CD4-positive, CD25-positive, alpha-beta regulatory T cell (primary cell): ENCODE measurements around the gene GOLGA6L2. TPM values are rescaled to one million over a fixed set of nuclear protein-coding genes. Genes with fewer than 3 reads are reported as not detected.

Experiments used
- ATAC-seq, 2 donors: fragments of 150-1000 bp; cut with Tn5 transposase; one replicate each; pipeline ENCODE4 v1.10.0; 2021; ENCODE audit warnings: low read depth in 2 of 2, moderate number of reproducible peaks in 2 of 2, moderate library complexity in 1 of 2
- DNase-seq, 3 donors: peaks; one replicate each; pipeline versions ENCODE4 v3.0.0 to v3.0.0-alpha.2; 2012 to 2022; ENCODE audit warnings: mixed read lengths in 1 of 3
- H3K27ac ChIP-seq: one replicate; pipeline ENCODE4 v1.7.0; 2013; ENCODE audit warnings: mild to moderate bottlenecking, low read length; ENCODE audit not compliant: insufficient read depth, poor library complexity, severe bottlenecking
- H3K27me3 ChIP-seq: one replicate; pipeline ENCODE4 v1.7.0; 2013; ENCODE audit warnings: low read length; ENCODE audit not compliant: control insufficient read depth, insufficient read depth
- H3K36me3 ChIP-seq: one replicate; pipeline ENCODE4 v1.7.0; 2013; ENCODE audit warnings: mild to moderate bottlenecking, low read length, moderate library complexity; ENCODE audit not compliant: control insufficient read depth, insufficient read depth
- H3K4me1 ChIP-seq: 2 replicates; pipeline ENCODE4 v1.7.0; 2013; ENCODE audit warnings: mild to moderate bottlenecking, low read length; ENCODE audit not compliant: insufficient read depth, control insufficient read depth, poor library complexity, severe bottlenecking
- H3K4me3 ChIP-seq: one replicate; pipeline ENCODE4 v1.7.0; 2013; ENCODE audit warnings: low read depth, mild to moderate bottlenecking, low read length, moderate library complexity
- H3K9me3 ChIP-seq, 2 experiments: 1 replicate in 1 of 2; 2 replicates in 1 of 2; pipeline ENCODE4 v1.7.0; 2013; ENCODE audit warnings: low read length in 2 of 2, mild to moderate bottlenecking in 1 of 2, moderate library complexity in 1 of 2; ENCODE audit not compliant: control insufficient read depth in 2 of 2
- H3K27ac Mint-ChIP-seq, 3 donors: one replicate each; pipeline ENCODE4 v1.8.0; 2020 to 2022; ENCODE audit warnings: mild to moderate bottlenecking in 3 of 3, mixed read lengths in 3 of 3, moderate library complexity in 2 of 3
- H3K27me3 Mint-ChIP-seq: one replicate; pipeline ENCODE4 v1.8.0; 2022; ENCODE audit warnings: mild to moderate bottlenecking, mixed read lengths
- H3K36me3 Mint-ChIP-seq: one replicate; pipeline ENCODE4 v1.8.0; 2020; ENCODE audit warnings: mixed read lengths
- H3K4me1 Mint-ChIP-seq, 4 donors: one replicate each; pipeline ENCODE4 v1.8.0; 2020 to 2022; ENCODE audit warnings: mixed read lengths in 4 of 4, mild to moderate bottlenecking in 1 of 4
- H3K4me3 Mint-ChIP-seq, 4 donors: one replicate each; pipeline ENCODE4 v1.8.0; 2020 to 2022; ENCODE audit warnings: mild to moderate bottlenecking in 4 of 4, mixed read lengths in 4 of 4, moderate library complexity in 3 of 4
- H3K9me3 Mint-ChIP-seq, 7 donors: one replicate each; pipeline ENCODE4 v1.8.0; 2020 to 2022; ENCODE audit warnings: mixed read lengths in 7 of 7, mild to moderate bottlenecking in 3 of 7, moderate library complexity in 2 of 7
- polyA plus RNA-seq, 4 donors: library from polyadenylated mRNA; unstranded; fragments of 300-500 nt; fragmentation: Illumina TruSeq; gene quantifications; one replicate each; pipeline ENCODE4 v1.2.3, GENCODE V29; 2021
- total RNA-seq: library from RNA; stranded (reverse); gene quantifications from one replicate; pipeline ENCODE4 v1.2.3, GENCODE V29; 2022

The GOLGA6L2 gene
- total and polyA plus RNA-seq, 5 donors from 2014 or later = not detected

- H3K9me3 Mint-ChIP-seq = peaks cover 0 to 2% (median 0%) of the 10 kb centered on the region in 7 donors
- ATAC-seq = no peak
Measured at GRCh38 chr15:23397779-23398178, 49.3 kb downstream of the GOLGA6L2 start.

GRCh38 chr15:23395832-23396231 is 51.2 kb downstream of the GOLGA6L2 start:
- Histone ChIP-seq H3K4me3 (no peak overlapping the region), H3K36me3 (no peaks in the 10 kb centered on the region), H3K9me3 (no peaks in the 10 kb centered on the region), H3K27me3 (no peaks in the 10 kb centered on the region), H3K4me1 (no peaks in the 10 kb centered on the region), H3K27ac (no peak overlapping the region)
- Mint-ChIP-seq H3K4me3 (no peak overlapping the region), H3K36me3 (no peaks in the 10 kb centered on the region), H3K27ac (no peak overlapping the region), H3K27me3 (no peaks in the 10 kb centered on the region), H3K9me3 (peaks cover 0 to 5% (median 0%) of the 10 kb centered on the region in 7 donors), H3K4me1 (no peaks in the 10 kb centered on the region)
- no peak for DNase-seq
- no peak for ATAC-seq

More at GRCh38 chr15:23397779-23398178, 49.3 kb downstream of the GOLGA6L2 start:
- Mint-ChIP-seq H3K27me3 (no peaks in the 10 kb centered on the region), H3K36me3 (no peaks in the 10 kb centered on the region), H3K4me1 (no peaks in the 10 kb centered on the region), H3K27ac (no peak overlapping the region), H3K4me3 (no peak overlapping the region)
- Histone ChIP-seq H3K27me3 (no peaks in the 10 kb centered on the region), H3K4me1 (no peaks in the 10 kb centered on the region), H3K36me3 (no peaks in the 10 kb centered on the region), H3K4me3 (no peak overlapping the region), H3K9me3 (no peaks in the 10 kb centered on the region), H3K27ac (no peak overlapping the region)
- DNase-seq = no peak

- Histone ChIP-seq H3K27ac (no peak overlapping the region), H3K36me3 (no peaks in the 10 kb centered on the region), H3K4me3 (no peak overlapping the region), H3K4me1 (no peaks in the 10 kb centered on the region), H3K9me3 (no peaks in the 10 kb centered on the region), H3K27me3 (no peaks in the 10 kb centered on the region)
- DNase-seq (no peak), ATAC-seq (no peak)
- Mint-ChIP-seq H3K4me3 (no peak overlapping the region), H3K4me1 (no peaks in the 10 kb centered on the region), H3K27me3 (no peaks in the 10 kb centered on the region), H3K9me3 (peaks cover 0 to 5% (median 0%) of the 10 kb centered on the region in 7 donors), H3K36me3 (no peaks in the 10 kb centered on the region), H3K27ac (no peak overlapping the region)
Measured at GRCh38 chr15:23395030-23395692, 51.9 kb downstream of the GOLGA6L2 start.

Other genes with a start within 250 kb of the GOLGA6L2 start
- gene GOLGA6L26, start 113.0 kb downstream of the GOLGA6L2 start, total RNA-seq = not detected
- not detected for gene GOLGA6L26, start 113.0 kb downstream of the GOLGA6L2 start, polyA plus RNA-seq
- gene GOLGA8S, start 92.5 kb downstream of the GOLGA6L2 start, total RNA-seq = not detected
- not detected for gene GOLGA8S, start 92.5 kb downstream of the GOLGA6L2 start, polyA plus RNA-seq
- 2.8 TPM for gene MKRN3, start 118.4 kb upstream of the GOLGA6L2 start, total RNA-seq
- gene MKRN3, start 118.4 kb upstream of the GOLGA6L2 start, polyA plus RNA-seq = 1 to 10 TPM; 2.2 to 3.2 (median 2.4) TPM
- gene MAGEL2, start 200.6 kb upstream of the GOLGA6L2 start, total RNA-seq = not detected
- not detected for gene MAGEL2, start 200.6 kb upstream of the GOLGA6L2 start, polyA plus RNA-seq
- not detected for gene NDN, start 240.1 kb upstream of the GOLGA6L2 start, total RNA-seq
- gene NDN, start 240.1 kb upstream of the GOLGA6L2 start, polyA plus RNA-seq = 1 to 10 TPM in 2 of 4 donors, under 1 TPM in 1, not detected in 1; 0.29 to 1.7 (median 1.1) TPM